Measurements from ENCODE around the gene OSBPL9.

- TF ChIP-seq CTCF (conservative IDR thresholded peaks at IDR 0.05; ENCODE audit: low read length), result no peak
- no peak for TF ChIP-seq EZH2phosphoT487 (IDR thresholded peaks at IDR 0.05; ENCODE audit: borderline replicate concordance, low read depth, low read length)
These were observed 128.3 kb downstream of the OSBPL9 start for GRCh38 chr1:51745304-51745570.

All from OCI-LY7 (cell line).